HCT116 (cell line): ENCODE results near the gene PNLIP.

Source experiments
- CTCF ChIP-seq, 3 experiments: fragments of 200-600 bp in 1 of 3; sonication (generic) in 1 of 3; IDR thresholded peaks in 2 of 3; conservative IDR thresholded peaks in 1 of 3; 2 replicates each; pipeline ENCODE4 v1.5.1; 2012 to 2017; ENCODE audit warnings: low read depth in 2 of 3, low read length in 2 of 3, antibody characterized with exemption in 1 of 3, borderline replicate concordance in 1 of 3, control low read depth in 1 of 3, mild to moderate bottlenecking in 1 of 3, mixed read lengths in 1 of 3, mixed run types in 1 of 3, moderate library complexity in 1 of 3; ENCODE audit not compliant: insufficient read depth in 1 of 3
- EZH2phosphoT487 ChIP-seq: fragments of 200-600 bp; IDR thresholded peaks from 2 replicates; pipeline ENCODE4 v1.6.1; 2018; ENCODE audit warnings: antibody characterized with exemption, borderline replicate concordance
- POLR2AphosphoS5 ChIP-seq: IDR thresholded peaks from 2 replicates; pipeline ENCODE4 v1.6.1; 2011; ENCODE audit warnings: mild to moderate bottlenecking, low read depth, low read length, moderate library complexity
- REST ChIP-seq: IDR thresholded peaks from 2 replicates; pipeline ENCODE4 v1.6.1; 2012; ENCODE audit warnings: low read depth
- TCF7L2 ChIP-seq: IDR thresholded peaks from 2 replicates; pipeline ENCODE4 v1.7.0; 2011; ENCODE audit warnings: borderline replicate concordance, inconsistent platforms; ENCODE audit not compliant: insufficient read depth, insufficient read length; ENCODE audit errors: extremely low read depth
- YY1 ChIP-seq: IDR thresholded peaks from 2 replicates; pipeline ENCODE4 v1.6.1; 2011; ENCODE audit warnings: low read length, low read depth, moderate library complexity, mild to moderate bottlenecking; ENCODE audit not compliant: insufficient replicate concordance; ENCODE audit errors: extremely low read depth

GRCh38 chr10:116593139-116593740 lies 47.5 kb downstream of the PNLIP start:
- TF ChIP-seq CTCF (IDR thresholded peaks at IDR 0.05 in 2 of 3, conservative IDR thresholded peaks at IDR 0.05 in 1 of 3; ENCODE audit: borderline replicate concordance in 1 of 3, insufficient read depth in 1 of 3, low read depth in 2 of 3, low read length in 2 of 3) = no peak
- TF ChIP-seq EZH2phosphoT487 = no peak
- no peak for TF ChIP-seq YY1
- TF ChIP-seq POLR2AphosphoS5 = no peak
- TF ChIP-seq REST = no peak
- TF ChIP-seq TCF7L2 = no peak
